RWPE1 (cell line): ENCODE measurements around the gene MID1.

ENCODE experiments used
- CTCF ChIA-PET: fragments of 350-600 bp; sonication (Branson Sonifier 250); formaldehyde crosslinking; extraction: SDS; loops from one replicate; lab custom pipeline; 2021; lab: Yijun Ruan, JAX
- POLR2A ChIA-PET: fragments of 400-600 bp; formaldehyde crosslinking; extraction: SDS; loops from one replicate; lab custom pipeline; 2020; ENCODE audit warnings: antibody characterized with exemption; ENCODE audit not compliant: low non-redundant PET; lab: Yijun Ruan, JAX
- DNase-seq: peaks from one replicate; pipeline ENCODE4 v3.0.0; 2012; ENCODE audit warnings: low spot score
- H3K27ac ChIP-seq: fragments of 450-650 bp; 2 replicates; pipeline ENCODE4 v1.5.1; 2017
- CTCF ChIP-seq: fragments of 450-650 bp; conservative IDR thresholded peaks from 2 replicates; pipeline ENCODE4 v1.5.1; 2017; ENCODE audit warnings: low read depth, mild to moderate bottlenecking

MID1 gene

GRCh38 chrX:10536744-10537143 lies 83.6 kb downstream of the MID1 start:
- H3K27ac ChIP-seq, result no peak overlapping the region
- POLR2A ChIA-PET, result no interaction called here
- DNase-seq, result no peak
- CTCF ChIA-PET, result interaction anchor here (0.7 kb wide), 1 partner anchor 45 kb away, joined by 6 read pairs; no protein-coding TSS in a partner anchor
- TF ChIP-seq CTCF, result no peak

- no peak for TF ChIP-seq CTCF
- DNase-seq, result no peak
- POLR2A ChIA-PET, result no interaction called here
- no peak overlapping the region for H3K27ac ChIP-seq
- CTCF ChIA-PET, result no interaction called here
Observed at GRCh38 chrX:10534611-10535010, 85.8 kb downstream of the MID1 start.

GRCh38 chrX:10533696-10534365 lies 86.6 kb downstream of the MID1 start:
- DNase-seq, result no peak
- ChIA-PET CTCF (no interaction called here), POLR2A (no interaction called here)
- no peak for TF ChIP-seq CTCF
- H3K27ac ChIP-seq, result no peak overlapping the region

- CTCF ChIA-PET, result interaction anchor here (0.6 kb wide), 1 partner anchor 377 kb away, joined by 3 read pairs; no protein-coding TSS in a partner anchor
- no peak for DNase-seq
- POLR2A ChIA-PET, result no interaction called here
- no peak overlapping the region for H3K27ac ChIP-seq
- TF ChIP-seq CTCF, result no peak
Observed at GRCh38 chrX:10531927-10532326, 88.5 kb downstream of the MID1 start.

- POLR2A ChIA-PET, result no interaction called here
- no peak overlapping the region for H3K27ac ChIP-seq
- no peak for DNase-seq
- CTCF ChIA-PET, result no interaction called here
- no peak for TF ChIP-seq CTCF
Observed at GRCh38 chrX:10529344-10529743, 91.0 kb downstream of the MID1 start.

- TF ChIP-seq CTCF, result no peak
- CTCF ChIA-PET, result no interaction called here
- DNase-seq, result no peak
- POLR2A ChIA-PET, result no interaction called here
- no peak overlapping the region for H3K27ac ChIP-seq
Observed at GRCh38 chrX:10526451-10526850, 93.9 kb downstream of the MID1 start.
